GM10266 (cell line): Measurements from ENCODE around the gene C1orf116.

Experiments used
- DNase-seq: peaks from one replicate; pipeline ENCODE4 v3.0.0; 2012; ENCODE audit errors: extremely low spot score
- CTCF ChIP-seq: IDR thresholded peaks from 2 replicates; pipeline ENCODE4 v1.5.1; 2012; ENCODE audit warnings: mild to moderate bottlenecking, low read depth; ENCODE audit not compliant: control insufficient read depth, insufficient read depth; ENCODE audit errors: missing control alignments

C1orf116 gene

DNA sequence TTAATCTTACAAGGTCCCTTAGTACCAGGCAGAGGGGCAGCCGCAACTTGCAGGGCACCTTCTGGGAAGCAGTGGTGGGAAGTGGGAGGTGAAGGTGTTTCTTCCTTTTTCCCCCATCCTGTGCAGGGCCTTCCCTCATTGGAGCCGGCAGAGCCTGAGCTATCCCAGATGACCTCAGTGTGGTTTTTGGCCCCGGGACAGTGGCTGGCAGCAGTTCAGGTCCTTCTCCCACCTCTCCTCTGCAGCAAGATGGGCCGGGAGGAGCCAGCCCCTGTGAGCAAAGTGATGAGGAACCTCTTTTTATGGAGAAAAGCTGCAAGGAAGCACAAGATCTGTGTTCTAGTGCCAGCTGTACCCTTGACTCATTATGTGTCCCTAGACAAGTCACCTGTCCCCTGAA is 27.3 kb upstream of the C1orf116 start:
- no peak for TF ChIP-seq CTCF
- DNase-seq, result no peak

DNA sequence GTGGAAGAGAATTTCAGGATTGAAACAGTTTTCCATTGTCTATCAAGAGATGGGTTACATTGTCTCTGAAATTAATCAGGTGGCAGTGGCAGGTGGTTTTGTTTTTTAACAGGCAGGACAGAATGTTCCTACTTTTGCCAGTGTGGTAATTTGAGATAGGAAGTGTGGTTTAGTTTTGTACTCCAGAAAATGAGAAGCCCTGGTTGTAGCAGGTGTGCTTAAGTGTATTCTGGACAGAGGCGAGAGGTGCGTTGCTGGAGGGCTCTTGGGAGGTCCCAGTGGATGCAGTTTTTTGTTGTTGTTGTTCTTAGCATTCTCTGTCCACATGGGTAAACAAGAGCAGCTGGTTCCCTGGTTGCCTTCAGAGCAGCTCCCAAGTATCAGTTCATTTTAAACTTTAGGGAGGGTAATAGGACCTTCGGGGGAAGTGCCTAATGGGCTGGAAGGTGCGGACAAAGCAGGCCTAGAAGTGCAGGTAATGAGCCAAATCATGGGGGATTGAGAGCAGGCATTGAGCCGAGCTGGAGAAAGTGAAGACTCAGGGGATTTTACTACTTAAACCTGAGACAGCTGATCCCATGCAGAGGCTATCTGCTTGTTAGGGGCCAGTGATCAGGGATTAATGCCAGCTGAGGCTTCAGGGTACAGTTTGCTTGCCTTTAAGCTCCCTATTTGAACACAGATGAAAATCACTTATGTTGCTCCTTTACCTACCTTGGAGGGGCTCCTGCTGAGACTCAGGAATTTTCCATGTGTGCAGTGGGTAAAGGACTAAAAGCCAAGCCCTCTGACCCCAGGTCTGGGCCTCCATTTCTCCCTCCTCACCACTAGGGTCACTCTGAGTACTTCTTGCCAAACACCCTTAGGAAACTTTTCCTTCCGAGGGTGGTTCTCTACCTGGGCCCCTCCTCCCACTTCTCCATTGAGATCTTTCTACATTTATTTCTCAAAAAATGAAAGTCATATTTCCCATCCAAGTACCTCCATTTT is 26.6 kb upstream of the C1orf116 start:
- no peak for DNase-seq
- no peak for TF ChIP-seq CTCF

DNA sequence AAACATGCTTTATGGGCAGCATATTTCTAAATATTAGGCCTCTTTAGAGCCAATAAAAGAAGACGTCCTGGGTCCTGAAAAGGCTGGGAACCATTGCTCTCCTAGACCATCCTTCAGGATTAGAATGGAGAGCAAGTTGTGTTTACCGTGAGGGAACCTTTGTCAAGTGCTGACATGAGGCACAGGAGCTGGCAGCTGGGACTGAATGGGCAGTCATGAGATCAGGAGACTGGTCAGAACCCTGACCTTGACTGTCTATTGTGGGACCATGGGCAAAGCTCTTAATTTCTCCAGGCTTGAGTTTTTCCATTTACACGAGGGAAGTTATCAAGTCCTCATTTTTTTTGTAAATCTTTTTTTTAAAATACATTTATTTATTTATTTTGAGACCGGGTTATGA is 25.7 kb upstream of the C1orf116 start:
- no peak for DNase-seq
- TF ChIP-seq CTCF, result no peak

GRCh38 chr1:207056673-207057072 is 24.1 kb upstream of the C1orf116 start:
- no peak for DNase-seq
- no peak for TF ChIP-seq CTCF

GRCh38 chr1:207055386-207056001 is 22.9 kb upstream of the C1orf116 start:
- TF ChIP-seq CTCF, result no peak
- no peak for DNase-seq

DNA sequence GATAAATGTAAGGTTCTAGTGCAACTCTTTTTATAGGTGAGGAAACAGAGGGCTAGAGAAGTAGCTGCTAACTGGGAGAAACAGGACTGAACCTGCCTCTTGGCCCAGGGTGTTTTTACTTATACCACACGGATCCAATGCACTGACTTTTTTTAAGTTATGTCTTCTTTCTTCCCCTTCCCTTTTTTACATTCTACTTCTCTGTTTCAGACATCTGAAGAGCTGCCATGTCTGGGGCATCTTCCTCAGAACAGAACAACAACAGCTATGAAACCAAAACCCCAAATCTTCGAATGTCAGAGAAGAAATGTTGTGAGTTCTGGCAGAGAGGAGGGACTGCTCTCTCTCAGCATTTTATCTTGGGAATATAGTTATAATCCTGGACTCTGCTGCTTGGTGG is 21.9 kb upstream of the C1orf116 start:
- no peak for TF ChIP-seq CTCF
- no peak for DNase-seq
